ENCODE data around the gene VEGFC.

GRCh38 chr4:176841711-176842112 is 49.0 kb upstream of the VEGFC start:
- TF ChIP-seq CTCF (IDR thresholded peaks at IDR 0.05), result no peak
- no peak for TF ChIP-seq POLR2A (IDR thresholded peaks at IDR 0.05)

Measured in Peyer's patch (tissue), 4 donors.